Testis (tissue), 3 donors: Measurements from ENCODE around the gene FAM83C. TPM values are rescaled to one million over a fixed set of nuclear protein-coding genes. Genes with fewer than 3 reads are reported as not detected.

Source experiments
- DNase-seq: peaks from one replicate; pipeline ENCODE4 v3.0.0-alpha.2; 2019
- H3K27ac ChIP-seq, 2 donors: fragments of 200-600 bp; sonication (generic); one replicate each; pipeline ENCODE4 v1.5.1; 2019
- H3K27me3 ChIP-seq: fragments of 200-600 bp; sonication (generic); one replicate; pipeline ENCODE4 v1.5.1; 2019
- H3K36me3 ChIP-seq: fragments of 200-600 bp; sonication (generic); one replicate; pipeline ENCODE4 v1.5.1; 2017; ENCODE audit warnings: low read depth; ENCODE audit errors: missing control alignments
- H3K4me1 ChIP-seq: fragments of 200-600 bp; sonication (generic); one replicate; pipeline ENCODE4 v1.5.1; 2019
- H3K4me3 ChIP-seq, 2 donors: fragments of 200-600 bp; sonication (generic); one replicate each; pipeline ENCODE4 v1.5.1; 2017 to 2019
- H3K9me3 ChIP-seq: fragments of 200-600 bp; sonication (generic); one replicate; pipeline ENCODE4 v1.5.1; 2017
- POLR2A ChIP-seq: fragments of 450-650 bp; IDR thresholded peaks from one replicate; pipeline ENCODE4 v1.6.1; 2017; ENCODE audit warnings: antibody characterized with exemption, mild to moderate bottlenecking, moderate library complexity
- WGBS, 2 donors: methylation state at CpG; one replicate each; pipeline ENCODE4 v1.1.5; 2018; 5-methylcytosine and 5-hydroxymethylcytosine counted together
- intact Hi-C: fragments of 100-400 bp; cut with DNase I; formaldehyde crosslinking; loops from one replicate; pipeline ENCODE4 v1.15.1; 2023; ENCODE audit warnings: low total_unique reads
- polyA plus RNA-seq: library from polyadenylated mRNA; stranded (reverse); fragments of 350-450 nt; fragmentation: Illumina TruSeq; extraction: RNeasy Lipid Tissue Mini Kit (QIAGEN cat#74804); gene quantifications from one replicate; pipeline ENCODE4 v1.2.3, GENCODE V29; 2014; ENCODE audit warnings: low read depth, low replicate concordance; ENCODE audit not compliant: insufficient read depth
- total RNA-seq, 2 donors: library from RNA; depleted of rRNA; stranded (reverse); fragments of >200 nt; gene quantifications; one replicate each; pipeline ENCODE4 v1.2.3, GENCODE V29; 2016
- TF ChIP-seq, protein P1 (sequence below), 3 experiments: fragments of 450-650 bp in 2 of 3; fragments of 200-600 bp in 1 of 3; sonication (generic) in 1 of 3; IDR thresholded peaks; one replicate each; pipeline ENCODE4 v1.5.1; 2016 to 2019; ENCODE audit warnings: antibody characterized with exemption in 3 of 3, mild to moderate bottlenecking in 2 of 3, moderate library complexity in 1 of 3

Gene FAM83C
- total and polyA plus RNA-seq, 3 donors from 2014 or later: 0.39 to 0.96 (median 0.43) TPM

DNA sequence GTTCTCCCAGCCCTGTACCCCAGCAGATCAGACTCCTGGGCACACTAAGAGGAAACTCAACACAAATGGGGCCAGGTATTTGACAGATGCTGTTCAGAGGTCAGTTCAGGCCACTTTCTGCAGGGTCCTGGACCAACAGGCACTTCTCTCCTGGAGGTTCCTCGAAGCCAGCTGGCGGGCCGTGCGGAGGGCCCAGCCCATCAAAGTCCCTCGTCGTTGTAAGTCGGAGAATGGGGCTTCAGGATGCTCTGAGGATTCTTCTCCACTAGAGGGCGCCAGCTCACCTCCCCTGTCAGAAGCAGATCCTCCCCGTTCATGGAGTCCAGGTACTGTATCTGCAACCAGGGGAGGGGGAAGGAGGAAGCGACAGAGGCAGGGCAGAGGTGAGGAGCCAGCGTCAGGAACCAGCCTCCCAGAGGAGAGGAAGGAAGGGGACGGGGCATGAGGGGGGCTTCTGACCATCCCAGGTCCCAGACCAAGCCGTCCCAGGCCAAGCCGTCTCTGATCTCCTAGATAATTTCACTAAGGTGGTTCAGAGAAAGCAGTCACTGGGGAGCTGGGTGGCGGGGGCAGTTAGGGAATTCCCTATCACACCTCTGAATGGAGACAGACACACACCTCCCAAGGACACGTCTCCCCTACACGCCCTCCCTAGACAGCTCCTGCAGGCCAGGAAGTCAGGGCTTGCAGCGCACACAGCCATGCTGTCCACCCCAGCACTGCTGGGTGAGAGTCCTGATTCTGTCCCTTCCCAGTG lies 11.7 kb upstream of the FAM83C start:
- Histone ChIP-seq H3K9me3 (no peaks in the 10 kb centered on the region), H3K36me3 (no peaks in the 10 kb centered on the region), H3K27ac (no peak overlapping the region), H3K27me3 (no peaks in the 10 kb centered on the region), H3K4me3 (no peak overlapping the region), H3K4me1 (peaks cover 21% of the 10 kb centered on the region)
- DNase-seq: peak; percentile 94
- TF ChIP-seq, protein P1, sequence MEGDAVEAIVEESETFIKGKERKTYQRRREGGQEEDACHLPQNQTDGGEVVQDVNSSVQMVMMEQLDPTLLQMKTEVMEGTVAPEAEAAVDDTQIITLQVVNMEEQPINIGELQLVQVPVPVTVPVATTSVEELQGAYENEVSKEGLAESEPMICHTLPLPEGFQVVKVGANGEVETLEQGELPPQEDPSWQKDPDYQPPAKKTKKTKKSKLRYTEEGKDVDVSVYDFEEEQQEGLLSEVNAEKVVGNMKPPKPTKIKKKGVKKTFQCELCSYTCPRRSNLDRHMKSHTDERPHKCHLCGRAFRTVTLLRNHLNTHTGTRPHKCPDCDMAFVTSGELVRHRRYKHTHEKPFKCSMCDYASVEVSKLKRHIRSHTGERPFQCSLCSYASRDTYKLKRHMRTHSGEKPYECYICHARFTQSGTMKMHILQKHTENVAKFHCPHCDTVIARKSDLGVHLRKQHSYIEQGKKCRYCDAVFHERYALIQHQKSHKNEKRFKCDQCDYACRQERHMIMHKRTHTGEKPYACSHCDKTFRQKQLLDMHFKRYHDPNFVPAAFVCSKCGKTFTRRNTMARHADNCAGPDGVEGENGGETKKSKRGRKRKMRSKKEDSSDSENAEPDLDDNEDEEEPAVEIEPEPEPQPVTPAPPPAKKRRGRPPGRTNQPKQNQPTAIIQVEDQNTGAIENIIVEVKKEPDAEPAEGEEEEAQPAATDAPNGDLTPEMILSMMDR (IDR thresholded peaks at IDR 0.05): peak; percentile 86 to 89 (median 89)
- TF ChIP-seq POLR2A: no peak
- intact Hi-C loops: no loop called here
- WGBS, 2 donors: 8 to 26% methylated on average over 10 to 18 of the region's 18 CpGs

DNA sequence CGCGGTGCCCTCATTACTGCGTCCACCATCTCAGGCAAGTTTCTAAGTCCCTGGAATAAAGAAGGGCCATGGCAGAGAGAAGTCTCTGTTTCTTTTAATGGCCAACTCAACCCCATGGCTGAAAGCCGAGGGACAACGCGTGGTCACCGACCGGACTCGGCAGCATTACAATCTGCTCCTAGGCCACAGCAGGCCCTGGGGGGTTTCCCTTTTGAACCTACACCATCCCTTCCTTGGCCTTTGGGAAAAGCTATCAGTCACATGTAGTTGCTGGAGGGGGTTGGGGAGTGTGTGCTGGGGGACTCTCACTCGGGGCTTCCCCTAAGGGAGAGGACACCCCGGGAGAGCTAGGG lies 11.1 kb upstream of the FAM83C start:
- H3K36me3 ChIP-seq: no peaks in the 10 kb centered on the region
- WGBS, 2 donors: 51 to 56% methylated on average over 10 to 11 of the region's 11 CpGs
- H3K27ac ChIP-seq: no peak overlapping the region
- intact Hi-C loops: no loop called here
- no peak for TF ChIP-seq POLR2A
- TF ChIP-seq, protein P1 (IDR thresholded peaks at IDR 0.05): no peak
- H3K9me3 ChIP-seq: no peaks in the 10 kb centered on the region
- DNase-seq: no peak
- no peaks in the 10 kb centered on the region for H3K27me3 ChIP-seq
- H3K4me3 ChIP-seq: no peak overlapping the region
- H3K4me1 ChIP-seq: peaks cover 20% of the 10 kb centered on the region

DNA sequence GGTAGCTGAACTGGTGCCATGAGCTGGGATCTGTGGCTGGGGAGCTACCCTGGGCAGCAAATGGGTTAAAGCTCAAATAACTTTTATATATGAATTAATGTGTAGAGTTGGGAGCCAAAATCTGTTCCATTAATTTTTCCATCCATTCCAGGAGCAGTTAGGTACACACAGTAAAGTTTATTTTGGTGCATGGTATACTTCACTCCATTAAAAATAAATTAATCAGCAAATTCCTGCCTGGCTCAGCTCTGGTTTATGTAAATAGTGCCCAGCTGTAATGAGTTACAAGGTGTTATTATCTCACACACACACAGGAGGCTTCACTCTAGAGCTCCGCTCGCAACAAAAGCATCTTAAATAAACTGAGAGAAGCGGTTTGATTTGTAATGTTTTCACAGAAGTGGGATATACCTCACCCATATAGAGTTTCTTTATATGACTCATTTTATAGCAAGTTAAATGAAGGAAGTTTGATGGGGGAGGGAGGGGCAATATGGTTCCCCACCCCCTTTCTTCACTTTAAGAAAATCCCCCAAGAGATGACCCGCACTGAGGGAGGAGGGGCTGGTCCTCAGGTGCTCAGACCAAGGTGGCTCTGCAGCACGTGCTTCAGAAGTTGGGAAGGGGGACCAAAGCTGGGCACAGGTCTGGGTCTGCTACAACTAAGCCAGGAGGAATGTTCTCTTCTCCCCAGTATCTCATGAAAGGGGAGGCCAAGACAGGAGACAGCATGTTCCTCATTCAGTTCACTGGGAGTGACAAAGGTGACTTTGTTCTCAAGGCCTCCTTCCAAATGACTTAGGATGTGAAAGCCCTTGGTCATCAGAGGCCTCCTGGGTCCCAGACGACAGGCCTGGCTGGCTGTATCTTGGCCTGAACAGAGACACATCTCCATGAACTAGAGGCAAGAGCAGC lies 10.5 kb upstream of the FAM83C start:
- intact Hi-C loops: no loop called here
- no peak for DNase-seq
- no peak overlapping the region for H3K4me3 ChIP-seq
- H3K9me3 ChIP-seq: no peaks in the 10 kb centered on the region
- 60 to 72% methylated on average over 6 of the region's 6 CpGs for WGBS, 2 donors
- TF ChIP-seq, protein P1 (IDR thresholded peaks at IDR 0.05): no peak
- TF ChIP-seq POLR2A: no peak
- H3K4me1 ChIP-seq: peaks cover 15% of the 10 kb centered on the region
- no peak overlapping the region for H3K27ac ChIP-seq
- H3K36me3 ChIP-seq: no peaks in the 10 kb centered on the region
- no peaks in the 10 kb centered on the region for H3K27me3 ChIP-seq

- Histone ChIP-seq H3K36me3 (no peaks in the 10 kb centered on the region), H3K27ac (no peak overlapping the region), H3K27me3 (no peaks in the 10 kb centered on the region), H3K9me3 (no peaks in the 10 kb centered on the region), H3K4me1 (peaks cover 7% of the 10 kb centered on the region), H3K4me3 (no peak overlapping the region)
- 87 to 97% methylated on average over 2 of the region's 2 CpGs for WGBS, 2 donors
- intact Hi-C loops: no loop called here
- DNase-seq: no peak
- TF ChIP-seq POLR2A: no peak
- TF ChIP-seq, protein P1 (IDR thresholded peaks at IDR 0.05): no peak
Measured at GRCh38 chr20:35301426-35301825, 9.2 kb upstream of the FAM83C start.
